ENCODE data around the gene TRIM14.
"Not testable (repeated sequence)": the region's sequence is repeated elsewhere in the genome, so short reads cannot be mapped to it uniquely, and the experiment has no call there.

The TRIM14 gene

GRCh38 chr9:98142182-98142907 lies 23.3 kb upstream of the TRIM14 start:
- no peak for DNase-seq (ENCODE audit: low spot score)

GRCh38 chr9:98140503-98140902 lies 21.5 kb upstream of the TRIM14 start:
- DNase-seq (ENCODE audit: low spot score): no peak

GRCh38 chr9:98136489-98136888 lies 17.5 kb upstream of the TRIM14 start:
- no peak for DNase-seq (ENCODE audit: low spot score)

GRCh38 chr9:98135938-98136337 lies 16.9 kb upstream of the TRIM14 start:
- no peak for DNase-seq (ENCODE audit: low spot score)

- DNase-seq (ENCODE audit: low spot score): no peak
These were observed 16.5 kb upstream of the TRIM14 start for GRCh38 chr9:98135558-98135934.

GRCh38 chr9:98134702-98135557 lies 15.9 kb upstream of the TRIM14 start:
- no peak for DNase-seq (ENCODE audit: low spot score)

- no peak for DNase-seq (ENCODE audit: low spot score)
These were observed 14.0 kb upstream of the TRIM14 start for GRCh38 chr9:98132806-98133631.

- no peak for DNase-seq (ENCODE audit: low spot score)
These were observed 13.1 kb upstream of the TRIM14 start for GRCh38 chr9:98132158-98132557.

- DNase-seq (ENCODE audit: low spot score): no peak
These were observed 11.7 kb upstream of the TRIM14 start for GRCh38 chr9:98130576-98131228.

- DNase-seq (ENCODE audit: low spot score): not testable (repeated sequence)
These were observed 11.0 kb upstream of the TRIM14 start for GRCh38 chr9:98130060-98130459.

- no peak for DNase-seq (ENCODE audit: low spot score)
These were observed 10.4 kb upstream of the TRIM14 start for GRCh38 chr9:98129451-98129881.

GRCh38 chr9:98128316-98128715 lies 9.3 kb upstream of the TRIM14 start:
- no peak for DNase-seq (ENCODE audit: low spot score)

- no peak for DNase-seq (ENCODE audit: low spot score)
These were observed 8.2 kb upstream of the TRIM14 start for GRCh38 chr9:98127226-98127625.

- no peak for DNase-seq (ENCODE audit: low spot score)
These were observed 5.8 kb upstream of the TRIM14 start for GRCh38 chr9:98124637-98125426.

- DNase-seq (ENCODE audit: low spot score): not testable (repeated sequence)
These were observed 5.1 kb upstream of the TRIM14 start for GRCh38 chr9:98124091-98124490.

- DNase-seq (ENCODE audit: low spot score): no peak
These were observed 2.0 kb upstream of the TRIM14 start for GRCh38 chr9:98121058-98121457.

GRCh38 chr9:98120476-98120875 lies 1.5 kb upstream of the TRIM14 start:
- no peak for DNase-seq (ENCODE audit: low spot score)

GRCh38 chr9:98117984-98118639 lies 910 bp downstream of the TRIM14 start:
- no peak for DNase-seq (ENCODE audit: low spot score)

- not testable (repeated sequence) for DNase-seq (ENCODE audit: low spot score)
These were observed 1.9 kb downstream of the TRIM14 start for GRCh38 chr9:98117097-98117496.

- no peak for DNase-seq (ENCODE audit: low spot score)
These were observed 10.0 kb downstream of the TRIM14 start for GRCh38 chr9:98109052-98109451.
